SK-N-SH (cell line): ENCODE data around the gene MTUS2. TPM values are rescaled to one million over a fixed set of nuclear protein-coding genes. Genes with fewer than 3 reads are reported as not detected.

ENCODE experiments used
- CTCF ChIA-PET: fragments of 300-600, 350-600 bp; formaldehyde crosslinking; extraction: SDS; loops from one replicate; lab custom pipeline; 2021; lab: Yijun Ruan, JAX
- POLR2A ChIA-PET: fragments of 350-600 bp; sonication (Branson Sonifier 250); formaldehyde crosslinking; extraction: SDS; loops from one replicate; lab custom pipeline; 2020; ENCODE audit warnings: antibody characterized with exemption, inconsistent platforms; lab: Yijun Ruan, JAX
- DNase-seq: peaks from one replicate; pipeline ENCODE4 v3.0.0; 2012
- H2AFZ ChIP-seq: fragments of 200-600 bp; sonication (generic); 2 replicates; pipeline ENCODE4 v1.8.1; 2016; ENCODE audit warnings: antibody characterized with exemption, mild to moderate bottlenecking, low read depth
- H3F3A ChIP-seq: fragments of 200-600 bp; sonication (generic); replicated peaks from 2 replicates; pipeline ENCODE3; 2016; ENCODE audit warnings: antibody characterized with exemption, mild to moderate bottlenecking; ENCODE audit not compliant: insufficient read depth
- H3K27ac ChIP-seq, 2 experiments: fragments of 200-500 bp in 1 of 2; fragments of 200-600 bp in 1 of 2; sonication (Bioruptor generic) in 1 of 2; sonication (generic), shearing (Covaris generic) in 1 of 2; 2 replicates each; pipeline versions ENCODE4 v1.5.1 to v1.6.1; 2014 to 2016; ENCODE audit warnings: low read depth in 2 of 2, inconsistent platforms in 1 of 2, low read length in 1 of 2, mild to moderate bottlenecking in 1 of 2, mixed read lengths in 1 of 2
- H3K27me3 ChIP-seq: fragments of 200-600 bp; sonication (generic), shearing (Covaris generic); 2 replicates; pipeline ENCODE4 v1.6.1; 2016; ENCODE audit warnings: mixed run types; ENCODE audit not compliant: insufficient read depth
- H3K36me3 ChIP-seq, 2 experiments: fragments of 200-500 bp in 1 of 2; fragments of 200-600 bp in 1 of 2; sonication (Bioruptor generic) in 1 of 2; sonication (generic) in 1 of 2; replicated peaks in 1 of 2; 2 replicates each; pipeline versions ENCODE3 to v1.5.1; 2014 to 2016; ENCODE audit warnings: low read length in 1 of 2, mild to moderate bottlenecking in 1 of 2; ENCODE audit not compliant: insufficient read depth in 2 of 2, control insufficient read depth in 1 of 2
- H3K4me1 ChIP-seq, 2 experiments: fragments of 200-500 bp in 1 of 2; fragments of 200-600 bp in 1 of 2; sonication (Bioruptor generic) in 1 of 2; sonication (generic), shearing (Covaris generic) in 1 of 2; 2 replicates each; pipeline versions ENCODE4 v1.5.1 to v1.6.1; 2014 to 2016; ENCODE audit warnings: low read depth in 1 of 2, low read length in 1 of 2, mixed run types in 1 of 2; ENCODE audit not compliant: insufficient read depth in 2 of 2, control insufficient read depth in 1 of 2
- H3K4me2 ChIP-seq: fragments of 200-600 bp; sonication (generic), shearing (Covaris generic); 2 replicates; pipeline ENCODE4 v1.6.1; 2017; ENCODE audit warnings: mixed run types
- H3K4me3 ChIP-seq, 2 experiments: fragments of 200-500 bp in 1 of 2; fragments of 200-600 bp in 1 of 2; sonication (Bioruptor generic) in 1 of 2; sonication (generic), shearing (Covaris generic) in 1 of 2; 2 replicates each; pipeline versions ENCODE4 v1.5.1 to v1.8.1; 2014 to 2016; ENCODE audit warnings: low read depth in 2 of 2, inconsistent platforms in 1 of 2, low read length in 1 of 2, mild to moderate bottlenecking in 1 of 2, mixed read lengths in 1 of 2, moderate library complexity in 1 of 2
- H3K79me2 ChIP-seq: fragments of 200-600 bp; sonication (generic); 2 replicates; pipeline ENCODE4 v1.8.1; 2017; ENCODE audit warnings: mild to moderate bottlenecking; ENCODE audit not compliant: insufficient read depth
- H3K9ac ChIP-seq: fragments of 200-600 bp; sonication (generic); 2 replicates; pipeline ENCODE4 v1.6.1; 2017; ENCODE audit warnings: mixed run types
- H3K9me2 ChIP-seq: fragments of 200-600 bp; sonication (generic); 2 replicates; pipeline ENCODE4 v1.6.1; 2017; ENCODE audit warnings: mixed run types
- H3K9me3 ChIP-seq: fragments of 200-600 bp; sonication (generic); 2 replicates; pipeline ENCODE4 v1.6.1; 2017; ENCODE audit warnings: mixed run types, mild to moderate bottlenecking, moderate library complexity
- H4K20me1 ChIP-seq: fragments of 200-600 bp; sonication (generic); 2 replicates; pipeline ENCODE4 v1.6.1; 2017; ENCODE audit warnings: mild to moderate bottlenecking, mixed run types; ENCODE audit not compliant: insufficient read depth
- GABPA ChIP-seq: IDR thresholded peaks from 2 replicates; pipeline ENCODE4 v1.4.0; 2012; ENCODE audit warnings: low read depth, mild to moderate bottlenecking
- POLR2AphosphoS5 ChIP-seq: IDR thresholded peaks from 2 replicates; pipeline ENCODE4 v1.6.1; 2012; ENCODE audit warnings: low read depth, low read length
- YY1 ChIP-seq: IDR thresholded peaks from 2 replicates; pipeline ENCODE4 v1.4.0; 2012; ENCODE audit warnings: low read depth, mild to moderate bottlenecking
- WGBS: methylation state at CpG from one replicate; pipeline ENCODE4 v1.1.6; 2017; ENCODE audit warnings: low lambda C conversion rate; 5-methylcytosine and 5-hydroxymethylcytosine counted together
- polyA plus RNA-seq, 3 experiments: library from polyadenylated mRNA; depleted of rRNA; stranded (reverse); fragments of >200 nt; gene quantifications; 2 replicates each; pipeline ENCODE4 v1.2.3, GENCODE V29; 2012
- TF ChIP-seq, protein P1 (sequence below): fragments of 150-350 bp; IDR thresholded peaks from 2 replicates; pipeline ENCODE4 v1.6.1; 2017; ENCODE audit warnings: antibody characterized with exemption, low read length, low read depth, borderline replicate concordance
- TF ChIP-seq, protein P2 (sequence below): fragments of 200-600 bp; sonication (generic); IDR thresholded peaks from 2 replicates; pipeline ENCODE4 v1.6.1; 2017; ENCODE audit warnings: antibody characterized with exemption, mild to moderate bottlenecking, moderate library complexity
- TF ChIP-seq, protein P3 (sequence below): IDR thresholded peaks from 2 replicates; pipeline ENCODE4 v1.6.1; 2012; ENCODE audit warnings: mild to moderate bottlenecking, low read depth, low read length, moderate library complexity

Gene MTUS2
- polyA plus RNA-seq, 1 of the 3 experiments (the other 2 are of a cell fraction), result 1.7 TPM

DNA sequence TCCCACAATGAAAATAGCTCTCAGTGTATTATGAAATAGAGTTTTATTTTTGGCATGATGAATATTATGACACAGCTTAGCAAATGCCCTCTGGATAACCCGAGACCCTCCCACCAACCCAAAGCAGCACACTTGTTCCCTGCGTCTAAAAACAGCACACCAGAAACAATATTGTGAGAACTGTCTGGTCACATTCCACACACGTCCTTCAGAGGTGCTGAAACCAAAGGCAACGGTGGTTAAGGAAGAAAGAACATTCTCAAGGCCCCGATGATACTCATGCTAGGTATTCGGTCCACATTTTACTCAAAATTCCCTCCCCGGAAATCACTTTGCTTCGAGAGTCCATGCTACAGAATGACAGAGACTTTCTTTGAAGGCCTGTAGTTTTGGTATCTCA lies 618.6 kb downstream of the MTUS2 start (continued):
- TF ChIP-seq, protein P1, sequence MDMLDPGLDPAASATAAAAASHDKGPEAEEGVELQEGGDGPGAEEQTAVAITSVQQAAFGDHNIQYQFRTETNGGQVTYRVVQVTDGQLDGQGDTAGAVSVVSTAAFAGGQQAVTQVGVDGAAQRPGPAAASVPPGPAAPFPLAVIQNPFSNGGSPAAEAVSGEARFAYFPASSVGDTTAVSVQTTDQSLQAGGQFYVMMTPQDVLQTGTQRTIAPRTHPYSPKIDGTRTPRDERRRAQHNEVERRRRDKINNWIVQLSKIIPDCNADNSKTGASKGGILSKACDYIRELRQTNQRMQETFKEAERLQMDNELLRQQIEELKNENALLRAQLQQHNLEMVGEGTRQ, result no peak
- TF ChIP-seq POLR2AphosphoS5, result no peak

DNA sequence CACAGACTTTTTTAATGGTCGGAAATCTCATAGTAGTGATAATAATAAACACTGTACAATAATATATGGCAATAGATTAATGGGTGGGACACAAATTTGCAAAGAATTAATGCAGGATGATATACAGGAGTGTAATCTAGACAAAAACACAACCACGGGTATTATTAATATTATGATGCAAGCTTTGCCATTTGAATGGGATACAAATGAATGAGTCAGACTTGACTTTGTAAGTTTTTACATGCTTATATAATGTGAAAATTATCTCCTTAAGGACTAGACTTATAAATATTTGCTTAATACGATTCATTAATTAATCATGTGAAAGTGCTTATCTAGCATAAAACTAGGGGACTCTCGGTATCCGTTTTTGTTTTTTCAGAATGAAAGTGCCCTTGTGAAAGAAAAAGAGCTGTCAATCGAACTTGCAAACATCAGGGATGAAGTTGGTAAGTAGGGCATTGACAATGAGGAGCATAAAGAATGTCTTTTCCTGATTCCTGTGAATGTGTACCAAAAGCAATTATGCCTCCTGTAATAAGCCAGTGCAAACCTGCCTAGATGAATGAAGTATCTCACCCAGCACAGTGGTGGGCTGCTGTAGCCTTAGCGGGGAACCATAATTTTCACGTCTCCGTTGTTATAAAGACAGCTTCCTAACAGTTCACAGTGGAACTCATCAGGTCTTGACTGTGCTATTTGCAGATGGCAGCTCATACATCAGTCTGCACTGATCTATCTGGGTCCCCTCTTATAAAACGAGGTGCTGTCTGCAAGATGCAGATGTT lies 619.7 kb downstream of the MTUS2 start:
- ChIA-PET CTCF (interaction anchor here (1.2 to 1.9 kb wide), 3 partner anchors 33 to 675 kb away, joined by 3 to 4 read pairs (median 4); no protein-coding TSS in a partner anchor), POLR2A (no interaction called here)
- WGBS, result 72% methylated on average over 10 of the region's 10 CpGs

More for the DNA sequence above, 619.7 kb downstream of the MTUS2 start:
- H3K9me2 ChIP-seq, result no peaks in the 10 kb centered on the region
- TF ChIP-seq, protein P2, sequence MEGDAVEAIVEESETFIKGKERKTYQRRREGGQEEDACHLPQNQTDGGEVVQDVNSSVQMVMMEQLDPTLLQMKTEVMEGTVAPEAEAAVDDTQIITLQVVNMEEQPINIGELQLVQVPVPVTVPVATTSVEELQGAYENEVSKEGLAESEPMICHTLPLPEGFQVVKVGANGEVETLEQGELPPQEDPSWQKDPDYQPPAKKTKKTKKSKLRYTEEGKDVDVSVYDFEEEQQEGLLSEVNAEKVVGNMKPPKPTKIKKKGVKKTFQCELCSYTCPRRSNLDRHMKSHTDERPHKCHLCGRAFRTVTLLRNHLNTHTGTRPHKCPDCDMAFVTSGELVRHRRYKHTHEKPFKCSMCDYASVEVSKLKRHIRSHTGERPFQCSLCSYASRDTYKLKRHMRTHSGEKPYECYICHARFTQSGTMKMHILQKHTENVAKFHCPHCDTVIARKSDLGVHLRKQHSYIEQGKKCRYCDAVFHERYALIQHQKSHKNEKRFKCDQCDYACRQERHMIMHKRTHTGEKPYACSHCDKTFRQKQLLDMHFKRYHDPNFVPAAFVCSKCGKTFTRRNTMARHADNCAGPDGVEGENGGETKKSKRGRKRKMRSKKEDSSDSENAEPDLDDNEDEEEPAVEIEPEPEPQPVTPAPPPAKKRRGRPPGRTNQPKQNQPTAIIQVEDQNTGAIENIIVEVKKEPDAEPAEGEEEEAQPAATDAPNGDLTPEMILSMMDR, result no peak
- TF ChIP-seq YY1 (no peak), GABPA (no peak)
- TF ChIP-seq, protein P3, sequence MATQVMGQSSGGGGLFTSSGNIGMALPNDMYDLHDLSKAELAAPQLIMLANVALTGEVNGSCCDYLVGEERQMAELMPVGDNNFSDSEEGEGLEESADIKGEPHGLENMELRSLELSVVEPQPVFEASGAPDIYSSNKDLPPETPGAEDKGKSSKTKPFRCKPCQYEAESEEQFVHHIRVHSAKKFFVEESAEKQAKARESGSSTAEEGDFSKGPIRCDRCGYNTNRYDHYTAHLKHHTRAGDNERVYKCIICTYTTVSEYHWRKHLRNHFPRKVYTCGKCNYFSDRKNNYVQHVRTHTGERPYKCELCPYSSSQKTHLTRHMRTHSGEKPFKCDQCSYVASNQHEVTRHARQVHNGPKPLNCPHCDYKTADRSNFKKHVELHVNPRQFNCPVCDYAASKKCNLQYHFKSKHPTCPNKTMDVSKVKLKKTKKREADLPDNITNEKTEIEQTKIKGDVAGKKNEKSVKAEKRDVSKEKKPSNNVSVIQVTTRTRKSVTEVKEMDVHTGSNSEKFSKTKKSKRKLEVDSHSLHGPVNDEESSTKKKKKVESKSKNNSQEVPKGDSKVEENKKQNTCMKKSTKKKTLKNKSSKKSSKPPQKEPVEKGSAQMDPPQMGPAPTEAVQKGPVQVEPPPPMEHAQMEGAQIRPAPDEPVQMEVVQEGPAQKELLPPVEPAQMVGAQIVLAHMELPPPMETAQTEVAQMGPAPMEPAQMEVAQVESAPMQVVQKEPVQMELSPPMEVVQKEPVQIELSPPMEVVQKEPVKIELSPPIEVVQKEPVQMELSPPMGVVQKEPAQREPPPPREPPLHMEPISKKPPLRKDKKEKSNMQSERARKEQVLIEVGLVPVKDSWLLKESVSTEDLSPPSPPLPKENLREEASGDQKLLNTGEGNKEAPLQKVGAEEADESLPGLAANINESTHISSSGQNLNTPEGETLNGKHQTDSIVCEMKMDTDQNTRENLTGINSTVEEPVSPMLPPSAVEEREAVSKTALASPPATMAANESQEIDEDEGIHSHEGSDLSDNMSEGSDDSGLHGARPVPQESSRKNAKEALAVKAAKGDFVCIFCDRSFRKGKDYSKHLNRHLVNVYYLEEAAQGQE, result no peak
- TF ChIP-seq, all 33 proteins: peak for 0
- Histone ChIP-seq H3K27me3 (no peaks in the 10 kb centered on the region; the same call in 1 of the 2 replicates), H3K4me1 (peaks cover 15 to 21% of the 10 kb centered on the region in 2 experiments), H3K79me2 (no peaks in the 10 kb centered on the region), H3F3A (peaks cover 24% of the 10 kb centered on the region), H3K9me3 (no peaks in the 10 kb centered on the region), H4K20me1 (no peaks in the 10 kb centered on the region), H2AFZ (no peak overlapping the region), H3K4me3 (no peak overlapping the region), H3K4me2 (no peak overlapping the region), H3K36me3 (no peaks in the 10 kb centered on the region), H3K9ac (no peak overlapping the region), H3K27ac (no peak overlapping the region)
- DNase-seq, result no peak
